H1 (cell line): ENCODE measurements around the gene SLC16A5.

Experiments
- BCL11A ChIP-seq, 2 experiments: IDR thresholded peaks; one replicate each; pipeline ENCODE4 v1.6.1; 2011; ENCODE audit warnings: low read depth in 2 of 2, low read length in 2 of 2, mild to moderate bottlenecking in 2 of 2
- CHD2 ChIP-seq: IDR thresholded peaks from 2 replicates; pipeline ENCODE4 v1.6.1; 2012; ENCODE audit warnings: low read length, improper control_type of control experiment
- CTCF ChIP-seq, 3 experiments: IDR thresholded peaks; 1 replicate in 2 of 3; 2 replicates in 1 of 3; pipeline versions ENCODE4 v1.5.1 to v1.6.1; 2011; ENCODE audit warnings: low read length in 3 of 3, mild to moderate bottlenecking in 3 of 3, inconsistent platforms in 2 of 3, low read depth in 1 of 3, moderate library complexity in 1 of 3; ENCODE audit not compliant: insufficient read depth in 1 of 3; ENCODE audit errors: control extremely low read depth in 1 of 3
- EZH2 ChIP-seq: fragments of 200-600 bp; sonication (generic); IDR thresholded peaks from 2 replicates; pipeline ENCODE4 v1.7.1; 2012; ENCODE audit warnings: low read depth, mild to moderate bottlenecking, moderate library complexity, low read length, inconsistent platforms; ENCODE audit not compliant: severe bottlenecking
- GTF2F1 ChIP-seq: IDR thresholded peaks from 2 replicates; pipeline ENCODE4 v1.6.1; 2012; ENCODE audit warnings: low read depth, low read length, improper control_type of control experiment, borderline replicate concordance
- HDAC2 ChIP-seq, 2 experiments: fragments of 300-600 bp in 1 of 2; sonication (generic) in 1 of 2; IDR thresholded peaks; 2 replicates each; pipeline ENCODE4 v1.6.1; 2011 to 2012; ENCODE audit warnings: low read depth in 2 of 2, low read length in 2 of 2, mild to moderate bottlenecking in 2 of 2, moderate library complexity in 2 of 2, borderline replicate concordance in 1 of 2, inconsistent platforms in 1 of 2
- MAFK ChIP-seq: IDR thresholded peaks from 2 replicates; pipeline ENCODE4 v1.6.1; 2012; ENCODE audit warnings: low read depth, mild to moderate bottlenecking, improper control_type of control experiment, low read length
- POLR2A ChIP-seq, 2 experiments: IDR thresholded peaks; 1 replicate in 1 of 2; 2 replicates in 1 of 2; pipeline ENCODE4 v1.6.1; 2011; ENCODE audit warnings: low read depth in 2 of 2, low read length in 2 of 2, mild to moderate bottlenecking in 2 of 2; ENCODE audit errors: control extremely low read depth in 1 of 2
- POLR2AphosphoS5 ChIP-seq: IDR thresholded peaks from 2 replicates; pipeline ENCODE4 v1.6.1; 2011; ENCODE audit warnings: low read depth, low read length
- SIN3A ChIP-seq, 2 experiments: IDR thresholded peaks in 1 of 2; conservative IDR thresholded peaks in 1 of 2; 2 replicates each; pipeline ENCODE4 v1.6.1; 2011 to 2012; ENCODE audit warnings: low read length in 2 of 2, improper control_type of control experiment in 1 of 2, low read depth in 1 of 2, mild to moderate bottlenecking in 1 of 2
- ZNF274 ChIP-seq: IDR thresholded peaks from 2 replicates; pipeline ENCODE4 v1.7.0; 2012; ENCODE audit warnings: low read length, borderline replicate concordance; ENCODE audit errors: extremely low read depth
- TF ChIP-seq, protein P1 (sequence below): IDR thresholded peaks from 2 replicates; pipeline ENCODE4 v1.6.1; 2012; ENCODE audit warnings: inconsistent platforms
- TF ChIP-seq, protein P2 (sequence below): IDR thresholded peaks from 2 replicates; pipeline ENCODE4 v1.6.1; 2011; ENCODE audit warnings: low read length, improper control_type of control experiment

DNA sequence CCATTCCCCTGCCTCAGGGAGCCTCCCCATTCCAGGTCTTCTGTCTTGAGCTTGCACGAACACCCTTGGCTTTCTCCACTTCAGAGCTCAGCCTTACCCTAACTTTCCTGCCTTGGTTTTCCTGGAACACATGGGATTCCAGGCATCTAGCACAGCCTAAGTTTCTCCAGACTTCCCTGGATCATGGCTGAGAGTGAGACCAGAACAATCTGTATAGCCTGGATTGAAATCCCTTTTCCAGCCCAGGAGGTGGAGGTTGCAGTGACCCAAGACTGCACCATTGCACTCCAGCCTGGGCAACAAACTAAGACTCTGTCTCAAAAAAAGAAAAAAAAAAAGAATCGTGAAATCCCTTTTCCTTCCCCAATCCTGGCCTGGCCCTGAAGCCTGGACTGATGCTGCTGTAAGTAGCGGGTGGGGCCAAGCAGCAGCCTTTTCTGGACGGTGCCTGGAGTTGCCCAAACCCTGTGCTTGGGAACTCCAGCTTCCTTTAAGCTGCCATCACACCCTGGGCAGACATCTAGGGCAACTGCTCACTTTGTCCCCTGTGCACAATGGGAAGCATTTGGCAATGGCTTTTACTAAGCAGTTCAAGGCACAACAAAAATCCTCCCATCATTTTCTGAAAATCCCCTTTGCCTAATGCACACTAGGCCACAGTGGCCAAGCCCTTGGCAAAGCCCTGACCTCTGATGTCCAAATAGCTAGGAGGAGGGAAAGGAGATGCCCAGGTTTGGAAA, 12.0 kb upstream of the SLC16A5 start:
- TF ChIP-seq GTF2F1 (no peak), CTCF (IDR thresholded peaks at IDR 0.05; ENCODE audit: control extremely low read depth in 1 of 3, insufficient read depth in 1 of 3, low read depth in 1 of 3, low read length in 3 of 3) (no peak), CHD2 (no peak), MAFK (no peak), POLR2A (IDR thresholded peaks at IDR 0.05; ENCODE audit: control extremely low read depth in 1 of 2, low read depth in 2 of 2, low read length in 2 of 2) (no peak), EZH2 (no peak), ZNF274 (no peak), SIN3A (conservative IDR thresholded peaks at IDR 0.05 in 1 of 2, IDR thresholded peaks at IDR 0.05 in 1 of 2; ENCODE audit: low read depth in 1 of 2, low read length in 2 of 2) (no peak), HDAC2 (IDR thresholded peaks at IDR 0.05; ENCODE audit: borderline replicate concordance in 1 of 2, low read depth in 2 of 2, low read length in 2 of 2) (no peak), POLR2AphosphoS5 (no peak), BCL11A (IDR thresholded peaks at IDR 0.05; ENCODE audit: low read depth in 2 of 2, low read length in 2 of 2) (no peak)
- TF ChIP-seq, protein P1, sequence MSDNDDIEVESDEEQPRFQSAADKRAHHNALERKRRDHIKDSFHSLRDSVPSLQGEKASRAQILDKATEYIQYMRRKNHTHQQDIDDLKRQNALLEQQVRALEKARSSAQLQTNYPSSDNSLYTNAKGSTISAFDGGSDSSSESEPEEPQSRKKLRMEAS, result no peak
- TF ChIP-seq, protein P2, sequence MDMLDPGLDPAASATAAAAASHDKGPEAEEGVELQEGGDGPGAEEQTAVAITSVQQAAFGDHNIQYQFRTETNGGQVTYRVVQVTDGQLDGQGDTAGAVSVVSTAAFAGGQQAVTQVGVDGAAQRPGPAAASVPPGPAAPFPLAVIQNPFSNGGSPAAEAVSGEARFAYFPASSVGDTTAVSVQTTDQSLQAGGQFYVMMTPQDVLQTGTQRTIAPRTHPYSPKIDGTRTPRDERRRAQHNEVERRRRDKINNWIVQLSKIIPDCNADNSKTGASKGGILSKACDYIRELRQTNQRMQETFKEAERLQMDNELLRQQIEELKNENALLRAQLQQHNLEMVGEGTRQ, result no peak
